IMR-90 (cell line): Measurements from ENCODE around the gene GABRD. TPM values are rescaled to one million over a fixed set of nuclear protein-coding genes. Genes with fewer than 3 reads are reported as not detected.

ENCODE experiments used
- ATAC-seq: fragments of 200-7000 bp; cut with Tn5 transposase; 2 replicates; pipeline ENCODE4 v1.9.1; 2020; ENCODE audit warnings: low read depth, mild to moderate bottlenecking, moderate library complexity
- BruUV-seq: library from RNA; stranded (reverse); fragments of 400-500 nt; replicated peaks from 2 replicates; lab custom pipeline; 2021; lab: Mats Ljungman, UMichigan
- CTCF ChIA-PET: fragments of 300-600 bp; formaldehyde crosslinking; extraction: SDS; loops from one replicate; lab custom pipeline; 2021; ENCODE audit warnings: antibody characterized with exemption; lab: Yijun Ruan, JAX
- POLR2A ChIA-PET: fragments of 300-600 bp; sonication (Branson Sonifier 250); formaldehyde crosslinking; loops from one replicate; lab custom pipeline; 2022; ENCODE audit warnings: antibody characterized with exemption; ENCODE audit not compliant: unreplicated experiment; lab: Charles Lee
- DNase-seq: peaks from one replicate; pipeline ENCODE4 v3.0.0; 2013
- H2AFZ ChIP-seq: replicated peaks from 2 replicates; pipeline ENCODE3; 2013; ENCODE audit warnings: low read length, mild to moderate bottlenecking; ENCODE audit not compliant: poor library complexity
- H2AK5ac ChIP-seq: 2 replicates; pipeline ENCODE4 v1.6.1; 2013; ENCODE audit warnings: low read depth, low read length, inconsistent platforms
- H2AK9ac ChIP-seq: replicated peaks from 2 replicates; pipeline ENCODE3; 2013; ENCODE audit warnings: mild to moderate bottlenecking, low read depth, low read length, moderate library complexity; ENCODE audit not compliant: poor library complexity
- H2BK120ac ChIP-seq: 2 replicates; pipeline ENCODE4 v1.6.1; 2013; ENCODE audit warnings: low read depth, low read length, inconsistent platforms
- H2BK15ac ChIP-seq: 3 replicates; pipeline ENCODE4 v1.6.1; 2013; ENCODE audit warnings: low read depth, low read length, inconsistent platforms
- H2BK20ac ChIP-seq: 2 replicates; pipeline ENCODE4 v1.6.1; 2013; ENCODE audit warnings: low read depth, mild to moderate bottlenecking, inconsistent platforms, low read length, moderate library complexity
- H2BK5ac ChIP-seq: 2 replicates; pipeline ENCODE4 v1.6.1; 2013; ENCODE audit warnings: mild to moderate bottlenecking, low read depth, low read length, inconsistent platforms; ENCODE audit not compliant: poor library complexity, severe bottlenecking
- H3K14ac ChIP-seq: replicated peaks from 2 replicates; pipeline ENCODE4 v1.6.1; 2013; ENCODE audit warnings: low read depth, low read length, inconsistent platforms
- H3K18ac ChIP-seq: 2 replicates; pipeline ENCODE4 v1.6.1; 2013; ENCODE audit warnings: low read depth, low read length, control low read depth
- H3K23ac ChIP-seq: 2 replicates; pipeline ENCODE4 v1.6.1; 2013; ENCODE audit warnings: low read depth, low read length, inconsistent platforms
- H3K27ac ChIP-seq: 2 replicates; pipeline ENCODE4 v1.5.1; 2013; ENCODE audit warnings: mild to moderate bottlenecking, control low read depth, low read length; ENCODE audit not compliant: insufficient read depth
- H3K27me3 ChIP-seq: 2 replicates; pipeline ENCODE4 v1.6.1; 2013; ENCODE audit warnings: low read length; ENCODE audit not compliant: control insufficient read depth, insufficient read depth
- H3K36me3 ChIP-seq: 2 replicates; pipeline ENCODE4 v1.6.1; 2013; ENCODE audit warnings: low read length, mixed read lengths; ENCODE audit not compliant: control insufficient read depth, insufficient read depth
- H3K4ac ChIP-seq: 2 replicates; pipeline ENCODE4 v1.6.1; 2013; ENCODE audit warnings: low read depth, low read length, inconsistent platforms
- H3K4me1 ChIP-seq: 2 replicates; pipeline ENCODE4 v1.6.1; 2013; ENCODE audit warnings: low read length, mixed read lengths; ENCODE audit not compliant: control insufficient read depth, insufficient read depth
- H3K4me2 ChIP-seq: 2 replicates; pipeline ENCODE4 v1.6.1; 2013; ENCODE audit warnings: low read depth, mild to moderate bottlenecking, control low read depth, low read length, moderate library complexity
- H3K4me3 ChIP-seq: 2 replicates; pipeline ENCODE4 v1.5.1; 2013; ENCODE audit warnings: low read depth, mild to moderate bottlenecking, control low read depth, low read length, moderate library complexity; ENCODE audit not compliant: insufficient read depth
- H3K56ac ChIP-seq: 2 replicates; pipeline ENCODE4 v1.6.1; 2013; ENCODE audit warnings: low read length, inconsistent platforms; ENCODE audit not compliant: insufficient read depth; ENCODE audit errors: extremely low read depth
- H3K79me1 ChIP-seq, 2 experiments: 2 replicates each; pipeline ENCODE4 v1.6.1; 2013; ENCODE audit warnings: low read length in 2 of 2, inconsistent platforms in 1 of 2, low read depth in 1 of 2
- H3K9ac ChIP-seq: 2 replicates; pipeline ENCODE4 v1.6.1; 2013; ENCODE audit warnings: low read depth, low read length, control low read depth
- H3K9me1 ChIP-seq: 2 replicates; pipeline ENCODE4 v1.6.1; 2013; ENCODE audit warnings: low read length, inconsistent platforms; ENCODE audit not compliant: insufficient read depth
- H3K9me3 ChIP-seq: 2 replicates; pipeline ENCODE4 v1.6.1; 2013; ENCODE audit warnings: low read length; ENCODE audit not compliant: control insufficient read depth, insufficient read depth
- H4K20me1 ChIP-seq: 2 replicates; pipeline ENCODE4 v1.6.1; 2013; ENCODE audit warnings: low read length, inconsistent platforms; ENCODE audit not compliant: insufficient read depth
- H4K5ac ChIP-seq: 2 replicates; pipeline ENCODE4 v1.6.1; 2013; ENCODE audit warnings: mild to moderate bottlenecking, low read depth, low read length, control low read depth
- H4K8ac ChIP-seq, 2 experiments: 2 replicates each; pipeline ENCODE4 v1.6.1; 2013; ENCODE audit warnings: low read depth in 2 of 2, low read length in 2 of 2, control low read depth in 1 of 2, inconsistent platforms in 1 of 2
- H4K91ac ChIP-seq: 2 replicates; pipeline ENCODE4 v1.6.1; 2013; ENCODE audit warnings: low read depth, low read length, inconsistent platforms; ENCODE audit not compliant: insufficient read depth
- BHLHE40 ChIP-seq: fragments of 150-350 bp; IDR thresholded peaks from 2 replicates; pipeline ENCODE4 v1.6.1; 2016; ENCODE audit warnings: mild to moderate bottlenecking, low read depth, low read length
- CEBPB ChIP-seq: IDR thresholded peaks from 2 replicates; pipeline ENCODE4 v1.6.1; 2012; ENCODE audit warnings: low read depth, low read length, improper control_type of control experiment
- CHD1 ChIP-seq: IDR thresholded peaks from 2 replicates; pipeline ENCODE4 v1.6.1; 2012; ENCODE audit warnings: low read depth, low read length, improper control_type of control experiment
- FOS ChIP-seq: fragments of 150-350 bp; IDR thresholded peaks from 2 replicates; pipeline ENCODE4 v1.6.1; 2016; ENCODE audit warnings: low read depth, low read length
- MAFK ChIP-seq: IDR thresholded peaks from 2 replicates; pipeline ENCODE4 v1.6.1; 2012; ENCODE audit warnings: low read depth, low read length, improper control_type of control experiment
- MAZ ChIP-seq: IDR thresholded peaks from 2 replicates; pipeline ENCODE4 v1.6.1; 2012; ENCODE audit warnings: low read depth, mild to moderate bottlenecking, low read length, improper control_type of control experiment, moderate library complexity, borderline replicate concordance
- MXI1 ChIP-seq: IDR thresholded peaks from 2 replicates; pipeline ENCODE4 v1.6.1; 2012; ENCODE audit warnings: low read depth, mild to moderate bottlenecking, low read length, moderate library complexity, borderline replicate concordance
- NFE2L2 ChIP-seq: fragments of 150-350 bp; IDR thresholded peaks from 2 replicates; pipeline ENCODE4 v1.6.1; 2016; ENCODE audit warnings: low read depth, mild to moderate bottlenecking, low read length
- POLR2A ChIP-seq: IDR thresholded peaks from 2 replicates; pipeline ENCODE4 v1.6.1; 2012; ENCODE audit warnings: mild to moderate bottlenecking, low read depth, low read length
- RAD21 ChIP-seq: IDR thresholded peaks from 2 replicates; pipeline ENCODE4 v1.6.1; 2012; ENCODE audit warnings: low read length, improper control_type of control experiment
- RCOR1 ChIP-seq: IDR thresholded peaks from 2 replicates; pipeline ENCODE4 v1.6.1; 2012; ENCODE audit warnings: mild to moderate bottlenecking, low read length, improper control_type of control experiment; ENCODE audit not compliant: insufficient replicate concordance
- RFX5 ChIP-seq: IDR thresholded peaks from 2 replicates; pipeline ENCODE4 v1.8.0; 2012; ENCODE audit warnings: low read depth, mild to moderate bottlenecking, low read length, moderate library complexity
- SMC3 ChIP-seq: fragments of 150-350 bp; IDR thresholded peaks from 2 replicates; pipeline ENCODE4 v1.6.1; 2016; ENCODE audit warnings: low read depth, mild to moderate bottlenecking, antibody characterized with exemption, low read length, moderate library complexity
- WGBS, 2 experiments: methylation state at CpG; one replicate each; pipeline versions ENCODE4 v1.1.5 to v1.1.7; 2013; ENCODE audit warnings: missing lambda C conversion rate in 2 of 2; ENCODE audit not compliant: insufficient read length in 1 of 2; ENCODE audit errors: extremely low coverage in 2 of 2; 5-methylcytosine and 5-hydroxymethylcytosine counted together
- dilution Hi-C: fragments of 300-500 bp; cut with HindIII; formaldehyde crosslinking; loops from one replicate; pipeline ENCODE4 v1.14.3; 2018; ENCODE audit warnings: low sequenced_read_pairs; ENCODE audit not compliant: unreplicated experiment
- in situ Hi-C: fragments of 300-500 bp; cut with MboI; formaldehyde crosslinking; loops from 3 replicates; pipeline ENCODE4 v1.14.3; 2019; ENCODE audit warnings: low sequenced_read_pairs, inconsistent platforms, mixed read lengths
- intact Hi-C: fragments of 100-400 bp; cut with micrococcal nuclease; formaldehyde crosslinking; loops from 2 replicates; pipeline ENCODE4 v1.10.0; 2022
- polyA plus RNA-seq, 3 experiments: library from polyadenylated mRNA; depleted of rRNA; stranded (reverse); fragments of >200 nt; gene quantifications; 2 replicates each; pipeline ENCODE4 v1.2.3, GENCODE V29; 2012; ENCODE audit warnings: low replicate concordance in 1 of 3
- total RNA-seq: library from RNA; depleted of rRNA; stranded (reverse); fragments of >200 nt; gene quantifications from 2 replicates; pipeline ENCODE4 v1.2.3, GENCODE V29; 2012
- TF ChIP-seq, protein P1 (sequence below): conservative IDR thresholded peaks from 2 replicates; pipeline ENCODE4 v1.5.1; 2012; ENCODE audit warnings: mild to moderate bottlenecking, low read depth, low read length, improper control_type of control experiment
- TF ChIP-seq, protein P2 (sequence below): fragments of 150-350 bp; IDR thresholded peaks from 2 replicates; pipeline ENCODE4 v1.6.1; 2016; ENCODE audit warnings: low read depth, mild to moderate bottlenecking, low read length, moderate library complexity, borderline replicate concordance
- TF ChIP-seq, protein P3 (sequence below): fragments of 150-350 bp; IDR thresholded peaks from 2 replicates; pipeline ENCODE4 v1.6.1; 2017; ENCODE audit warnings: mild to moderate bottlenecking, antibody characterized with exemption, low read length, low read depth

The GABRD gene
- total and polyA plus RNA-seq, 2 of the 4 experiments (the other 2 are of a cell fraction), result not detected

DNA sequence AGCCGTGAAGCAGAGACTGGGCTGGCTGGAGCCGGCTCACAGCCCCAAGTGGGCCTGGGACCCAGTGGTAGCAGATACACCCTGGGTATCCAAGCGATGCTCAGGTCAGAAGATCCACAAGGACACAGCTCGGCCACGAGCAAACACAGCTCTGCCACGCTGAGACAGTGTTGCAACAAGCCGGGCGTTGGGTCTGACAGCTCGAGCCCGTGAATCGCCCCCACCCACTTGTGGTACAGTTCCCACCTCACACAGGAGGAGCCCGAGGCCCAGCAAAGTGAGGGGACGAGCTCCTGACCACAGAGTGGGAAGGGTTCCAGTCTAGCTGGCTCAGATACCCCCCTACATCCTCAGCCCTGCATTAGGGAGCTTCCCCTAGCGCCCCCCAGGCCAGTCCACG, 22.2 kb downstream of the GABRD start:
- ATAC-seq (no peak), DNase-seq (no peak)
- H2BK15ac ChIP-seq, result no peak overlapping the region
- POLR2A ChIA-PET, result no interaction called here
- intact Hi-C loops, result no loop called here
- H3K4me2 ChIP-seq, result no peak overlapping the region
- no peak overlapping the region for H2AK9ac ChIP-seq
- no peak overlapping the region for H3K14ac ChIP-seq
- no peak overlapping the region for H3K18ac ChIP-seq
- no peak overlapping the region for H3K23ac ChIP-seq
- dilution Hi-C loops, result no loop called here
- H3K9ac ChIP-seq, result no peak overlapping the region
- no peak overlapping the region for H2BK5ac ChIP-seq
- no peak overlapping the region for H3K27ac ChIP-seq
- peaks cover 42% of the 10 kb centered on the region for H3K27me3 ChIP-seq
- H3K9me3 ChIP-seq, result peaks cover 5% of the 10 kb centered on the region; the same call in 1 of the 2 replicates
- no peak overlapping the region for H3K4ac ChIP-seq
- TF ChIP-seq BHLHE40, result no peak
- no peak for TF ChIP-seq CHD1
- TF ChIP-seq SMC3, result no peak
- TF ChIP-seq CEBPB, result no peak
- TF ChIP-seq RAD21, result no peak
- TF ChIP-seq MAFK, result no peak
- TF ChIP-seq RFX5, result no peak
- TF ChIP-seq NFE2L2, result no peak
- TF ChIP-seq, protein P1, sequence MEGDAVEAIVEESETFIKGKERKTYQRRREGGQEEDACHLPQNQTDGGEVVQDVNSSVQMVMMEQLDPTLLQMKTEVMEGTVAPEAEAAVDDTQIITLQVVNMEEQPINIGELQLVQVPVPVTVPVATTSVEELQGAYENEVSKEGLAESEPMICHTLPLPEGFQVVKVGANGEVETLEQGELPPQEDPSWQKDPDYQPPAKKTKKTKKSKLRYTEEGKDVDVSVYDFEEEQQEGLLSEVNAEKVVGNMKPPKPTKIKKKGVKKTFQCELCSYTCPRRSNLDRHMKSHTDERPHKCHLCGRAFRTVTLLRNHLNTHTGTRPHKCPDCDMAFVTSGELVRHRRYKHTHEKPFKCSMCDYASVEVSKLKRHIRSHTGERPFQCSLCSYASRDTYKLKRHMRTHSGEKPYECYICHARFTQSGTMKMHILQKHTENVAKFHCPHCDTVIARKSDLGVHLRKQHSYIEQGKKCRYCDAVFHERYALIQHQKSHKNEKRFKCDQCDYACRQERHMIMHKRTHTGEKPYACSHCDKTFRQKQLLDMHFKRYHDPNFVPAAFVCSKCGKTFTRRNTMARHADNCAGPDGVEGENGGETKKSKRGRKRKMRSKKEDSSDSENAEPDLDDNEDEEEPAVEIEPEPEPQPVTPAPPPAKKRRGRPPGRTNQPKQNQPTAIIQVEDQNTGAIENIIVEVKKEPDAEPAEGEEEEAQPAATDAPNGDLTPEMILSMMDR, result no peak
- TF ChIP-seq, protein P2, sequence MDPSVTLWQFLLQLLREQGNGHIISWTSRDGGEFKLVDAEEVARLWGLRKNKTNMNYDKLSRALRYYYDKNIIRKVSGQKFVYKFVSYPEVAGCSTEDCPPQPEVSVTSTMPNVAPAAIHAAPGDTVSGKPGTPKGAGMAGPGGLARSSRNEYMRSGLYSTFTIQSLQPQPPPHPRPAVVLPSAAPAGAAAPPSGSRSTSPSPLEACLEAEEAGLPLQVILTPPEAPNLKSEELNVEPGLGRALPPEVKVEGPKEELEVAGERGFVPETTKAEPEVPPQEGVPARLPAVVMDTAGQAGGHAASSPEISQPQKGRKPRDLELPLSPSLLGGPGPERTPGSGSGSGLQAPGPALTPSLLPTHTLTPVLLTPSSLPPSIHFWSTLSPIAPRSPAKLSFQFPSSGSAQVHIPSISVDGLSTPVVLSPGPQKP, result no peak
- no peak for TF ChIP-seq POLR2A
- no peak for TF ChIP-seq RCOR1
- TF ChIP-seq, protein P3, sequence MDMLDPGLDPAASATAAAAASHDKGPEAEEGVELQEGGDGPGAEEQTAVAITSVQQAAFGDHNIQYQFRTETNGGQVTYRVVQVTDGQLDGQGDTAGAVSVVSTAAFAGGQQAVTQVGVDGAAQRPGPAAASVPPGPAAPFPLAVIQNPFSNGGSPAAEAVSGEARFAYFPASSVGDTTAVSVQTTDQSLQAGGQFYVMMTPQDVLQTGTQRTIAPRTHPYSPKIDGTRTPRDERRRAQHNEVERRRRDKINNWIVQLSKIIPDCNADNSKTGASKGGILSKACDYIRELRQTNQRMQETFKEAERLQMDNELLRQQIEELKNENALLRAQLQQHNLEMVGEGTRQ, result no peak
- TF ChIP-seq MAZ, result no peak
- TF ChIP-seq FOS, result no peak
- no peak for TF ChIP-seq MXI1
- H3K56ac ChIP-seq, result no peak overlapping the region
- CTCF ChIA-PET, result interaction anchor here (0.5 kb wide), 1 partner anchor 172 kb away, joined by 3 read pairs; no protein-coding TSS in a partner anchor
- no peak overlapping the region for H4K91ac ChIP-seq
- H3K79me1 ChIP-seq, result no peaks in the 10 kb centered on the region
- H3K4me1 ChIP-seq, result peaks cover 2% of the 10 kb centered on the region; the same call in 1 of the 2 replicates
- no peak overlapping the region for H4K8ac ChIP-seq
- no peaks in the 10 kb centered on the region for H3K36me3 ChIP-seq
- no peaks in the 10 kb centered on the region for H3K9me1 ChIP-seq
- BruUV-seq, result no TSS peak
- no peak overlapping the region for H4K5ac ChIP-seq
- no peak overlapping the region for H3K4me3 ChIP-seq
- no peaks in the 10 kb centered on the region; the same call in 1 of the 2 replicates for H4K20me1 ChIP-seq
- in situ Hi-C loops, result loop anchor here (10.0 kb wide), 1 partner anchor 87 kb away; no protein-coding TSS in a partner anchor
- H2BK20ac ChIP-seq, result no peak overlapping the region
- no peak overlapping the region for H2BK120ac ChIP-seq
- H2AK5ac ChIP-seq, result no peak overlapping the region
- no peak overlapping the region for H2AFZ ChIP-seq
- 78% methylated on average over 6 of the region's 15 CpGs; no CpG with 5 or more reads in 1 of the 2 experiments for WGBS, 2 experiments
